ENCODE results near the gene PPP1R11. TPM values are rescaled to one million over a fixed set of nuclear protein-coding genes. Genes with fewer than 3 reads are reported as not detected.
"Not testable (repeated sequence)": the region's sequence is repeated elsewhere in the genome, so short reads cannot be mapped to it uniquely, and the experiment has no call there.

Gene PPP1R11, protein sequence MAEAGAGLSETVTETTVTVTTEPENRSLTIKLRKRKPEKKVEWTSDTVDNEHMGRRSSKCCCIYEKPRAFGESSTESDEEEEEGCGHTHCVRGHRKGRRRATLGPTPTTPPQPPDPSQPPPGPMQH
- total RNA-seq = 10 to 100 TPM; 22.9 to 37.2 (median 25.7) TPM
- long read RNA-seq, partial matches to known transcripts = 0 of 2 reads
- long read RNA-seq, other reads (novel, unspliced or antisense) = 0 of 2 reads

DNA sequence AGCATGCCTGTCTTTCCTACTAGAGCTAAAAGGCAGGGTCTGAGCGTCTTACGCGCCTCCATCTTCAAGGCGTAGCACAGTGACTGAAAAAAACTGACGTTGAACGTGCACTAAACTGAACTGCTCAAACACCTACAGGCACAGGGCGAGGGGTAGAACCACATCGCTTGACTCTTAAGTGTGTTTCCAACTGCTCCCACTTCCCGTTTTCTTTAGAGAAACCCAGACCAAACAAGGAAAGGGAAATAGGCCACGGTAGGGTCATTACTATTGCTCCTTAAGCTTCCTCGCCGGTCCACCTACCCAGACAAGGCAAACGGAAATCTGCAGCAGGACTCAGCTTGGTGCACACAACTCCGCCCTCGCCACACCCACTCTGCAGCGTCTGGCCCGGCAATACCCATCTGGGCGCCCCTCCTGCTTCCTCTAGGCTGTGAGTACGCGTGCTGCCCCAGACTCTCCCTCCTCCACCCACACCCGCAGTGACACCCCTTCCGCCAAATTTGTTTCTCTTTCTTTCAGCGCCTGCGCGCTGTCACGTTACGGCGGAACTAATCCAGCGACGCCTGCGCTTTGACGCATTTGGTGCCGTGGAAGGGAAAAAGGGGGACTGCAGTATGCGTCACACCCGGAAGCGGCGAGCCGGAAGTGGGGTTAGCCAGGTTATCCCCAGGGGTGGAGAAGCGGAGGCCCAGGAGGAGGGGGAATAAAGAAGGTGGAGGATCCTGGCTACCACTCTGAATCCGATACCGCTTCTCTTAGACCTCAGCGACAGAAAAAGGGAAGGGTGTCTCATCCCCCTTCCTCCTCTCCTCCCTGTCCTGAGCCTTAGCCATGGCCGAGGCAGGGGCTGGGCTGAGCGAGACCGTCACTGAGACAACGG is at the start of gene PPP1R11:
PPP1R11 (plus strand) TSS at position 622 of the 883 bp plus-strand sequence; CDS start at position 835, 213 bp downstream.
- peak; percentile 97 to 100 (median 98) for ATAC-seq
- DNase-seq = peak; percentile 98 to 99 (median 99)
- Histone ChIP-seq H3K4me1 (peaks cover 0 to 22% (median 4%) of the 10 kb centered on the region in 4 donors), H3K27ac (peak within 1 kb of the TSS; percentile 67 to 83 (median 72)), H3K4me3 (peak within 1 kb of the TSS; percentile 63 to 79 (median 74)), H3K36me3 (peaks cover 0 to 3% (median 0%) of the 10 kb centered on the region in 4 donors), H3K9me3 (no peaks in the 10 kb centered on the region), H3K27me3 (no peaks in the 10 kb centered on the region)
- intact Hi-C loops (cut with DNase I) = no loop called here
- WGBS (ENCODE audit: insufficient coverage, low coverage, low lambda C conversion rate, missing lambda C conversion rate) = under 1% methylated on average over 40 of the region's 46 CpGs
- peak; percentile 85 for TF ChIP-seq POLR2A (IDR thresholded peaks at IDR 0.05)
- no peak for TF ChIP-seq CTCF (IDR thresholded peaks at IDR 0.05)

GRCh38 chr6:30019819-30020218 is 47.2 kb upstream of the PPP1R11 start:
- ATAC-seq (no peak), DNase-seq (no peak)
- H3K36me3 ChIP-seq = no peaks in the 10 kb centered on the region
- H3K27me3 ChIP-seq = no peaks in the 10 kb centered on the region
- intact Hi-C loops (cut with DNase I) = loop anchor here in 1 of 2 donors (5.0 kb wide), 1 partner anchor 168 kb away; no protein-coding TSS in a partner anchor
- H3K9me3 ChIP-seq = no peaks in the 10 kb centered on the region
- no CpG with 5 or more reads among the region's 2 CpGs for WGBS (ENCODE audit: insufficient coverage, low coverage, low lambda C conversion rate, missing lambda C conversion rate)
- no peak overlapping the region for H3K27ac ChIP-seq
- H3K4me1 ChIP-seq = no peaks in the 10 kb centered on the region
- TF ChIP-seq CTCF (IDR thresholded peaks at IDR 0.05) (no peak), POLR2A (IDR thresholded peaks at IDR 0.05) (no peak)
- no peak overlapping the region for H3K4me3 ChIP-seq

DNA sequence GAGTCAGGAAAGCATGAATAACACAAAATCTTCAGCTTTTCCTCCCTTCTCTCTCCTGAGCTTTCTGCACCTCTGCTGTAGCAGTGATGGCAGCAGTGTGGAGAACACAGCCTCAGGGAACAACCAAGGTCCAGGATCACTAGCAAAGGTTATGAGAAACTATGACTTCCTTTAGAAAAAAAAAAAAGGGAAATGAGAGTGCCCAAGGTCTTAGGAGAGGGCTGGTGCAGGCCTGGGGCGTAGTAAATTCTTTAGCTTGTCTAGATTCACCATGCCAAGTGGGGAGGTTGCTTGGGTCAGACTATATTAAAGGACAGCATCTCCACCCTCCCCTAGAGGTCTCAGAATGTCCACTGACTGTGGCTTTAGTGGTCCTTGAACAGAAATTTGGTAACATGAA is 46.4 kb upstream of the PPP1R11 start:
- intact Hi-C loops (cut with DNase I) = no loop called here

DNA sequence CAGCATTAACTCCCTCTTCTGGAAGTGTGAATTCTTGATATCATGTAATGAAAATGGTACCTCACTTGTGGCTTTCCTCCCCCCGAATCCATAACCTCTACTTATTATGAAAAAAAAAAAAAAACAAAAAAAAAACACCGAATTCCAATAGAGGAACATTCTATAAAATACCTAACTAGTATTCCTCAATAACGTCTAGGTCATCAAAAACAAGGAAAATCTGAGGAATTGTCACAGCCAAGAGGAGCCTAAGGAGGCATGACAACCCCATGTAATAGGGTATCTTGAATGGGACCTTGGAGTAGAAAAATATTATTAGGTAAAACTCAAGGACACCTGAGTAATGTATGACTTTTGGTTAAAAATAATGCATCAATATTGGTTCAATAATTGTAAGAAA is 44.8 kb upstream of the PPP1R11 start:
- ATAC-seq (no peak), DNase-seq (no peak)
- Histone ChIP-seq H3K36me3 (no peaks in the 10 kb centered on the region), H3K4me3 (no peak overlapping the region), H3K27me3 (no peaks in the 10 kb centered on the region), H3K4me1 (no peaks in the 10 kb centered on the region), H3K9me3 (no peaks in the 10 kb centered on the region), H3K27ac (no peak overlapping the region)
- TF ChIP-seq CTCF (IDR thresholded peaks at IDR 0.05) = no peak
- TF ChIP-seq POLR2A (IDR thresholded peaks at IDR 0.05) = no peak
- intact Hi-C loops (cut with DNase I) = no loop called here
- WGBS (ENCODE audit: insufficient coverage, low coverage, low lambda C conversion rate, missing lambda C conversion rate) = 92% methylated on average over 3 of the region's 3 CpGs

More for the DNA sequence above, 46.4 kb upstream of the PPP1R11 start:
- no peaks in the 10 kb centered on the region for H3K4me1 ChIP-seq
- no peak overlapping the region for H3K27ac ChIP-seq
- DNase-seq = no peak
- no peak for ATAC-seq
- TF ChIP-seq POLR2A (IDR thresholded peaks at IDR 0.05) = no peak
- TF ChIP-seq CTCF (IDR thresholded peaks at IDR 0.05) = no peak
- no peaks in the 10 kb centered on the region for H3K27me3 ChIP-seq
- H3K9me3 ChIP-seq = no peaks in the 10 kb centered on the region
- 43% methylated on average over 1 of the region's 1 CpG for WGBS (ENCODE audit: insufficient coverage, low coverage, low lambda C conversion rate, missing lambda C conversion rate)
- no peak overlapping the region for H3K4me3 ChIP-seq
- H3K36me3 ChIP-seq = no peaks in the 10 kb centered on the region

GRCh38 chr6:30022712-30023111 is 44.3 kb upstream of the PPP1R11 start:
- intact Hi-C loops (cut with DNase I); ATAC-seq: not testable (repeated sequence)

More at GRCh38 chr6:30022712-30023111, 44.3 kb upstream of the PPP1R11 start:
- not testable (repeated sequence) for H3K36me3 ChIP-seq, H3K4me1 ChIP-seq, H3K9me3 ChIP-seq, H3K27ac ChIP-seq, H3K27me3 ChIP-seq, DNase-seq, H3K4me3 ChIP-seq

All from right lobe of liver (tissue), 6 donors.